Loucy (cell line): ENCODE results near the gene TRAPPC3L.

Experiments used
- H2AFZ ChIP-seq: fragments of 200-600 bp; sonication (generic); 2 replicates; pipeline ENCODE4 v1.6.0; 2016; ENCODE audit warnings: antibody characterized with exemption, mild to moderate bottlenecking, low read length, moderate library complexity
- H3F3A ChIP-seq: fragments of 200-600 bp; 2 replicates; pipeline ENCODE4 v1.6.0; 2016; ENCODE audit warnings: antibody characterized with exemption, low read depth, mild to moderate bottlenecking
- H3K27me3 ChIP-seq: fragments of 200-600 bp; sonication (generic); 2 replicates; pipeline ENCODE4 v1.6.1; 2014; ENCODE audit warnings: low read length, mild to moderate bottlenecking; ENCODE audit not compliant: insufficient read depth, poor library complexity, severe bottlenecking
- H3K36me3 ChIP-seq: fragments of 200-600 bp; sonication (generic); 2 replicates; pipeline ENCODE4 v1.6.1; 2016; ENCODE audit warnings: low read length; ENCODE audit not compliant: insufficient read depth
- H3K4me1 ChIP-seq: fragments of 200-600 bp; sonication (generic); 2 replicates; pipeline ENCODE4 v1.5.1; 2014; ENCODE audit warnings: low read length, mild to moderate bottlenecking; ENCODE audit not compliant: insufficient read depth, poor library complexity, severe bottlenecking
- H3K4me2 ChIP-seq: fragments of 200-600 bp; sonication (generic); 2 replicates; pipeline ENCODE4 v1.6.0; 2014; ENCODE audit warnings: antibody characterized with exemption, low read length, low read depth, mild to moderate bottlenecking; ENCODE audit not compliant: poor library complexity, severe bottlenecking
- H3K4me3 ChIP-seq: fragments of 200-600 bp; sonication (generic); 2 replicates; pipeline ENCODE4 v1.5.1; 2014; ENCODE audit warnings: low read length, mild to moderate bottlenecking, mixed read lengths; ENCODE audit not compliant: poor library complexity, severe bottlenecking
- H3K79me2 ChIP-seq: fragments of 200-600 bp; sonication (generic); 2 replicates; pipeline ENCODE4 v1.6.1; 2014; ENCODE audit warnings: low read length; ENCODE audit not compliant: insufficient read depth
- H3K9ac ChIP-seq: fragments of 200-600 bp; sonication (generic); 2 replicates; pipeline ENCODE4 v1.6.0; 2014; ENCODE audit warnings: mild to moderate bottlenecking, low read depth, low read length, moderate library complexity; ENCODE audit not compliant: poor library complexity, severe bottlenecking
- H3K9me2 ChIP-seq: fragments of 200-600 bp; sonication (generic); replicated peaks from 2 replicates; pipeline ENCODE4 v1.6.1; 2016; ENCODE audit warnings: low read depth, low read length, mixed read lengths
- H3K9me3 ChIP-seq: fragments of 200-600 bp; sonication (generic); 2 replicates; pipeline ENCODE4 v1.6.1; 2014; ENCODE audit warnings: mild to moderate bottlenecking, antibody characterized with exemption, low read length, low read depth; ENCODE audit not compliant: insufficient read depth
- H4K20me1 ChIP-seq: fragments of 200-600 bp; sonication (generic); 2 replicates; pipeline ENCODE4 v1.6.0; 2014; ENCODE audit warnings: antibody characterized with exemption, low read length, mild to moderate bottlenecking; ENCODE audit not compliant: insufficient read depth, poor library complexity, severe bottlenecking
- CTCF ChIP-seq: fragments of 200-600 bp; sonication (generic); conservative IDR thresholded peaks from 2 replicates; pipeline ENCODE4 v1.5.1; 2014; ENCODE audit warnings: mild to moderate bottlenecking, antibody characterized with exemption, low read length
- EZH2phosphoT487 ChIP-seq: fragments of 200-600 bp; IDR thresholded peaks from 2 replicates; pipeline ENCODE4 v1.6.1; 2018; ENCODE audit warnings: antibody characterized with exemption, mild to moderate bottlenecking, moderate library complexity, borderline replicate concordance

The TRAPPC3L gene

GRCh38 chr6:116545651-116546050 is at the start of gene TRAPPC3L:
Gene TRAPPC3L, minus strand, starts transcription at chr6:116545684. Its CDS starts 170 bp downstream, at chr6:116545514.
- Histone ChIP-seq H3K9me3 (no peaks in the 10 kb centered on the region), H4K20me1 (no peaks in the 10 kb centered on the region), H3K9me2 (no peaks in the 10 kb centered on the region), H3K79me2 (no peaks in the 10 kb centered on the region), H3K4me1 (no peaks in the 10 kb centered on the region), H3K36me3 (no peaks in the 10 kb centered on the region), H3K4me2 (no peak within 1 kb of the TSS), H3F3A (no peaks in the 10 kb centered on the region), H2AFZ (no peak within 1 kb of the TSS), H3K4me3 (no peak within 1 kb of the TSS), H3K9ac (no peak within 1 kb of the TSS), H3K27me3 (no peaks in the 10 kb centered on the region)
- TF ChIP-seq EZH2phosphoT487 = no peak
- no peak for TF ChIP-seq CTCF

GRCh38 chr6:116595247-116595646 is 49.8 kb upstream of the TRAPPC3L start:
- H3K9me2 ChIP-seq = no peaks in the 10 kb centered on the region
- no peaks in the 10 kb centered on the region for H3K4me1 ChIP-seq
- no peak overlapping the region for H2AFZ ChIP-seq
- H3K9me3 ChIP-seq = no peaks in the 10 kb centered on the region
- no peak overlapping the region for H3K4me3 ChIP-seq
- H3K9ac ChIP-seq = no peak overlapping the region
- no peaks in the 10 kb centered on the region for H3K79me2 ChIP-seq
- H4K20me1 ChIP-seq = no peaks in the 10 kb centered on the region
- H3K27me3 ChIP-seq = no peaks in the 10 kb centered on the region
- no peak for TF ChIP-seq CTCF
- TF ChIP-seq EZH2phosphoT487 = no peak
- peaks cover 35% of the 10 kb centered on the region; the same call in 1 of the 2 replicates for H3K36me3 ChIP-seq
- no peak overlapping the region for H3K4me2 ChIP-seq
- no peaks in the 10 kb centered on the region for H3F3A ChIP-seq

GRCh38 chr6:116586738-116587137 is 41.3 kb upstream of the TRAPPC3L start:
- Histone ChIP-seq H3K79me2 (no peaks in the 10 kb centered on the region), H3F3A (no peaks in the 10 kb centered on the region), H3K36me3 (peaks cover 49% of the 10 kb centered on the region), H3K9me3 (no peaks in the 10 kb centered on the region; the same call in 1 of the 2 replicates), H3K27me3 (no peaks in the 10 kb centered on the region), H3K9me2 (no peaks in the 10 kb centered on the region), H4K20me1 (no peaks in the 10 kb centered on the region), H3K4me1 (no peaks in the 10 kb centered on the region), H2AFZ (no peak overlapping the region), H3K4me2 (no peak overlapping the region), H3K9ac (no peak overlapping the region), H3K4me3 (no peak overlapping the region)
- no peak for TF ChIP-seq CTCF
- no peak for TF ChIP-seq EZH2phosphoT487
